ENCODE data around the gene COLEC12. TPM values are rescaled to one million over a fixed set of nuclear protein-coding genes. Genes with fewer than 3 reads are reported as not detected.

COLEC12 gene
- total and polyA plus RNA-seq, 2 donors (not counting 3 experiments of a cell fraction or from before 2014, with no cell fraction given): 8.0 to 17.1 TPM

- POLR2A ChIA-PET: no interaction called here
- dilution Hi-C loops (cut with MboI; ENCODE audit: extremely low pct_ligation_motif_present, low sequenced_read_pairs): no loop called here
- peak; percentile 86 for DNase-seq (ENCODE audit: low read depth, low spot score)
Measured at GRCh38 chr18:395456-396250, 104.8 kb downstream of the COLEC12 start.

More at GRCh38 chr18:395456-396250, 104.8 kb downstream of the COLEC12 start:
- Histone ChIP-seq H3K27ac (ENCODE audit: insufficient read depth, low read depth, low read length) (peak overlapping the region; percentile 37), H4K20me1 (replicated peaks; ENCODE audit: control insufficient read depth, extremely low read depth, insufficient read depth, low read length) (no peaks in the 10 kb centered on the region), H3K4me3 (replicated peaks in 1 of 3; ENCODE audit: insufficient read depth in 1 of 3, low read depth in 1 of 3, low read length in 3 of 3) (no peak overlapping the region), H3K4me1 (ENCODE audit: control insufficient read depth, extremely low read depth, insufficient read depth, low read length) (peaks cover 15% of the 10 kb centered on the region), H3K9me3 (replicated peaks; ENCODE audit: control insufficient read depth, insufficient read depth, low read length) (no peaks in the 10 kb centered on the region), H3K4me2 (ENCODE audit: insufficient read depth, low read length) (peak overlapping the region; percentile 39), H2AFZ (ENCODE audit: low read depth, low read length) (peak overlapping the region; percentile 33), H3K27me3 (ENCODE audit: control insufficient read depth in 2 of 2, insufficient read depth in 2 of 2, low read length in 2 of 2) (no peaks in the 10 kb centered on the region), H3K36me3 (ENCODE audit: control insufficient read depth in 2 of 2, extremely low read depth in 1 of 2, insufficient read depth in 2 of 2, low read length in 2 of 2) (no peaks in the 10 kb centered on the region), H3K9ac (replicated peaks; ENCODE audit: extremely low read depth, insufficient read depth, low read length) (peak overlapping the region; percentile 32), H3K79me2 (ENCODE audit: control insufficient read depth, insufficient read depth, low read length) (no peaks in the 10 kb centered on the region), H3K9me1 (replicated peaks; ENCODE audit: control insufficient read depth, extremely low read depth, insufficient read depth, low read length) (no peaks in the 10 kb centered on the region)
- no TSS peak for BruUV-seq (replicated peaks)
- no peak for TF ChIP-seq MYC (IDR thresholded peaks at IDR 0.05; ENCODE audit: low read depth, low read length)
- TF ChIP-seq FOS (IDR thresholded peaks at IDR 0.05; ENCODE audit: borderline replicate concordance, insufficient read depth, low read length): peak; percentile 63
- peak; percentile 5 for TF ChIP-seq JUN (IDR thresholded peaks at IDR 0.05; ENCODE audit: borderline replicate concordance, insufficient read depth, insufficient read length, low read depth)
- TF ChIP-seq POLR2A (IDR thresholded peaks at IDR 0.05; ENCODE audit: low read depth, low read length): no peak
- TF ChIP-seq MAX (IDR thresholded peaks at IDR 0.05; ENCODE audit: insufficient read depth, insufficient read length): peak; percentile 74
- no peak for TF ChIP-seq EZH2 (IDR thresholded peaks at IDR 0.05; ENCODE audit: borderline replicate concordance, low read depth, low read length, severe bottlenecking)
- peak; percentile 13 for TF ChIP-seq POLR2AphosphoS5 (IDR thresholded peaks at IDR 0.05; ENCODE audit: insufficient read depth, low read depth, low read length)
- no peak for TF ChIP-seq CTCF (IDR thresholded peaks at IDR 0.05; ENCODE audit: extremely low read depth in 1 of 2, insufficient read depth in 1 of 2, low read depth in 1 of 2, low read length in 2 of 2)
- TF ChIP-seq GATA2 (IDR thresholded peaks at IDR 0.05; ENCODE audit: insufficient read depth, insufficient read length, low read depth, low read length): peak; percentile 83
- intact Hi-C loops (cut with micrococcal nuclease): no loop called here
- CTCF ChIA-PET: no interaction called here
- FAIRE-seq: peak; percentile 82
